HPDE6-E6E7 (cell line): Measurements from ENCODE around the gene SEMA4D.
A peak's percentile ranks its signal among the peaks of the same experiment; 100 is the strongest.
"Not testable (repeated sequence)": the region's sequence is repeated elsewhere in the genome, so short reads cannot be mapped to it uniquely, and the experiment has no call there.

Source experiments
- DNase-seq: peaks from one replicate; pipeline ENCODE4 v3.0.0; 2011; ENCODE audit warnings: missing footprints; ENCODE audit errors: extremely low spot score

SEMA4D gene

DNA sequence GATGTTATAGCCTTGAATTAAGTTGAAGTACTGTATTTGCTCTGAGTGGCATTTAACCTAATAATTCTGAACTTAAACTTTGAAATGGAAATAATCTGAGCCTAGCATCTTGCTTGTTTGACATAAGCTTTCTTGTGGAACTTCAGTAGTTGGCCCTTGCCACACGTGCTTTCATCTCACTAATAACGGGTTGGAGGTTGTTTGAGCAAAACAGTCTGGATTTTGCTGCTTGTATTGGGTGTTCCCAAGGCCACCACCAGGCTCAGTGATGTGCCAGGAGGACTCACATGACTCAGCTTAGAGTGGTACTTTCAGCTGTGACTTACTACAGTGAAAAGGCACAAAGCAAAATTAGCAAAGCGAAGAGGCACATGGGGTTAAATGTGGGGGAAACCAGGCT, 143.9 kb downstream of the SEMA4D start:
- DNase-seq: no peak

DNA sequence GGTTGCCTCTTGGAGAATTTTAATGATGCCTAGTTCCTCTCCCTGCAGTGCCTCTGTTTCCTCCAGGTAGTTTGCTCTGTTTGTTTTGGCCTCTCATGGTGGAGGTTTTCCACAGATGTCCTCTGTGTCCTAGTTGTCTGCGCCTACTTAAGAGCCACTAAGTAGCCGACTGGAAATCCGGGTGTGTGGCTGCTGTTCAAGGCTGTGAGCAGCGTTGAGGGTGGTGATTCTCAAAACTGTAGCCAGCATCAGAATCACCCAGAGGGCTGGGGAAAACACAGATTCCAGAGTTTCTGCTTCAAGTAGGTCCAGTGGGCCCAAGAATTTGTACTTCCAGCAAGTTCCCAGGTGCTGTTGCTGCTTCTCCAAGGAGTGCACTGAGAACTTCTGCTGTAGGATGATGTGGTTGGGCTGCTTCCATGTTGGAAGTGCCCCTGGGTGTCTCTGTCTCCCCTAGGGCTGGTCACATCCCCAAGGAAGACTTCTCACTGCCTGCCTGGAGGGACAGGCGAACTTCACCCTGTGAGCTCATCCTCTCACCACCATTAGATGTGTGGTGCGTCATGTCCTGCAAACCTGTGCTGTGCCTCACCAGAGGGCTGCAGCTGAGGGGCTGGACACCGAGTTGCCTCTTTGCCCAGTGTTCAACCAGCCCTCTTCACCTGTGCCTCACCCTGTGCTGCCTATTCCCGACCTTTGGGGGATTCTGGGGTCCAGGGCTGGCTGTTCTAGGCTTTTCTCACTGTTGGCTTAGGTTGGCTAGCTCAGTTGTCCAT, 144.9 kb downstream of the SEMA4D start:
- DNase-seq: no peak

DNA sequence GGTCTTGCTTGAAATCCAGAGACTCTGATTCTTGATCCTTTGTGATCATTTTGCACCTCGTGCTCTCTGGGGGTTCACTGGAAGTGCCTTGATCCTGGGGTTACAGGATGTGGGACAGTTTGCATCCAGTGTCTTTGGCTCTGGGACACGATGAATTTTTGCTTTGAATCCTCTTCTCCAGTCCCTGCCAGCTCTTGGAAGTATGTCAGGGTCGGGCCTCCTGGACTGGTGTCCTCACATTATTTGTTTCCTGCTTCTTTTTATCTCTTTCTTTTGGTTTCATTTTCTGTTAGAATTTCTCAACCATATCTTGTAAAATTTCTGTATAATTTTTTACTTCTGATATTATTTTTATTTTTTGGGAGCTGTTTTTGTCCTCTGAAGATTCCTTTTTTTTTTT, 145.5 kb downstream of the SEMA4D start:
- no peak for DNase-seq

DNA sequence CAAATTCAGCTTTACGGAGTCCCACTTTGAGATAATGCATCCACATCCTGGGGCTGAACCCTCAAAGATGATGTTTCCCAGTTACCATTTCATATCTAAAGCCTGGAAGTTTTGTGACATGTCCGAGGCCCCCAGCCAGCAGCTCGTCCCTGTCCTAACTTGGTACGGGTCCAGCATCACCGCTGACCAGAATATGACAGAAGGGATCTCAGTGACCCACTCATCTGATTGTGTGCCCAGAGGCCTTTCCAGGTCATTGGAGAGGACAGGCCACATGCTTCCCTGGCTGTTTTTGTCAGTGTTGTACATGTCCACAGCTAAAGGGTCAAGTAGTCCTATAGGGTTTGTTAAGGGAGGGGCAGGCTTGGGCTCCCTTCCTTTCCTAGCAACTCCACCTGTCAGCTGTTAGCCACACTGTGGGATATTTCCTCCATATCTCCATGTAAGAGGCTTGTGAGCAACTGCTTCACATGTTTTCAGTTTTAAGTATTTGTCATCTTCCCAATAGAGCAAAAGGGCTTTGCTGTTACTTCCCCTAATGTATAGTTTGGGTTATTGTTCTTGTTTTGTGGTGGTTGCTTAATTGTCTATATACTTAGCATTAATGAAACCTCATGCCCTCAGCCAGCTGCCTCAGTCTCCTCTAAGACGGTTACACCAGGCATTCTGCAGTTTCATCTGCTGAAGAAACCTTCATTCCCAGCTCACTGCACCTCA, 146.2 kb downstream of the SEMA4D start:
- DNase-seq: no peak

DNA sequence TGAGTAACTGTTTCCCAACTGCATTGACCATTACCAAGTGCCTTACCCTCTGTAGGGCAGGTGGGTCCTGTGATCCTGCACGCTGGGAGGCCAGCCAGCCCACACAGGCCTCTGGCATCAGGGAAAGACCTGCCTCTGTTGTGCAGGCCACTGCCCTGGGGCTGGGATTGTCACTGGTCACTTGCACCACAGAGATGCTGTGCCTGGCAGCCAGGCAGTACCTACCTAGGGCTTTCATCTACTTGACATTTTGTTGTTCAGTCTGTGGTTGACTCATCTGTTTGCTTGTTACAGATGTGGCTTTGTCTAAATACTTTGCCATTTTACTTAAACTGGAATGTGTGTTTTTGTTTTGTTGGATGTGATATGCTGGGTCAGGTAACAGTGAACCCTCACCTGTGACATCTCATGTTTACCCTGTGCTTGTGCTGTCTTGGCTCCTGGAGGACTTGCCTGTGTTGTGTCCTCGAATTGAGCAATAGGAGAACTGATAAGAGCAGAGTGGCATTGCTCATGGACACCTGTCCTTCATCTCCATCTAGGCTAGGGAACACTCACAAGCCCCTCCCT, 146.8 kb downstream of the SEMA4D start:
- DNase-seq: no peak

DNA sequence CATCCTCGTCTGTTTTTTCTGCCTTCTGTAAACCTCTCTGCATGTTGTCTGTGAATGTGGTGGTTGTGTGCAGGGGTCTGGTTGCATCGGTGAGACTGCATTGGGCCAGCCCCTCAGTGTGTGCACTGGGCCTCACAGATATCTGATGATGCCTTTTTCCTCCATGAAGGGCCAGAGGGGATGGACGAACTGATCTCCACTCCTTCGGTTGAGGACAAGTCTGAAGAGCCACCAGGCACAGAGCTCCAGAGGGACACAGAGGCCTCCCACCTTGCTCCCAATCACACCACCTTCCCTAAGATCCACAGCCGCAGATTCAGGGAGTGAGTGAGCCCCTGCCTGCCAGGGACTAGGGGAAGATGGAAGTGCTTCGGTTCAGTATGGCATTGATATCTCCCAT, 148.3 kb downstream of the SEMA4D start:
- no peak for DNase-seq

DNA sequence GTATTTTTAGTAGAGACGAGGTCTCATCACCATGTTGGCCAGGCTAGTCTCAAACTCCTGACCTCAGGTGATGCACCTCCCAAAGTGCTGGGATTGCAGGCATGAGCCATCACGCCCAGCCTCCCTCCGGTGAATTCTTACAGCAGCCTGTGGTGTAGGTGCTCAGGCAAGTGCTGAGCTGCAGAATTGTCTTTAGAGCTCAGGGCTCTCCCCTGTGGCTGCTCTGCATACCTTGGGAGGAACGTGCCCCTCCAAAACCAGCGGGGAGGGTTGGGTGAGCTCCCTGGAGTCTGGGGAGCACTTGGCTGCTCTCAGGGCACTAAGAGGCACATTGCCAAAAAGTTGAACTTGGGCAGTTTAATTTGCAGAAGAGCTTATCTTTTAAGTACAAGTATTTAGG, 150.3 kb downstream of the SEMA4D start:
- no peak for DNase-seq

DNA sequence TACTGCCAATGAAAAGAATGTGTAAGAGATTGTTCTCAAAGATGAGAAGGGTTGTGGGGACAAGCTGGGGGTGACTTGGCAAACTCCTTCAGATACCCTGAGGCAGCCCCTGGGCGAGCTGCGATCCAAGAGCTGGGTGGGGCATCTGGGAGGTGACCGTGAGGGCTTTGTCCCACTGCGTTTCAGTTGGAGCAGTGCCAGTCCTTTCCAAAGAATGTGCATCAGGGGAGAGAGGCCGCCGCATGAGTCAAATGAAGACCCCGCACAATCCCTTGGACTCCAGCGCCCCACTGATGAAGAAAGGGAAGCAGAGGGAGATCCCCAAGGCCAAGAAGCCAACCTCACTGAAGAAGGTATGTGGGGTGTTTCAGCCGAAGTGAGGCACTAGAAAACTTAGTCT, 151.2 kb downstream of the SEMA4D start:
- no peak for DNase-seq

DNA sequence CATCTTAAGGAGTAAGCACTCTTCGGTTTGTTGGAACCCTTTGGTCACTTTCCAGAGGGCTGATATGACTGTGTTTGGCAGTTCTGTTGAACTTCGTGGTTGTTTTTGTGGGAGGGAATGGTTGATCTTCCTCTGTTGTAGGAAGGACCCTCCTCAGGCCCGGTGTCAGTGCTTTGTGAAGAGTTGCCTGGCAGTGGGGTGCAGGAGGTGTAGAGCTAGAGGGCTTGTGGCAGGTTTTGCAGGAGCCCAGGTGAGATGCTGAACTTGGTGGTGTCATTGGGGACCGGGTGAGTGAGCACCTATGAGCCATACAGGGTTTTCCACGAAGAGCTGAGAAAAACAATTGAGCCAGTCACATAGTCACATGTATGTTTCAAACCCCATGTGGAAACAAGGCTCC, 152.4 kb downstream of the SEMA4D start:
- DNase-seq: no peak

DNA sequence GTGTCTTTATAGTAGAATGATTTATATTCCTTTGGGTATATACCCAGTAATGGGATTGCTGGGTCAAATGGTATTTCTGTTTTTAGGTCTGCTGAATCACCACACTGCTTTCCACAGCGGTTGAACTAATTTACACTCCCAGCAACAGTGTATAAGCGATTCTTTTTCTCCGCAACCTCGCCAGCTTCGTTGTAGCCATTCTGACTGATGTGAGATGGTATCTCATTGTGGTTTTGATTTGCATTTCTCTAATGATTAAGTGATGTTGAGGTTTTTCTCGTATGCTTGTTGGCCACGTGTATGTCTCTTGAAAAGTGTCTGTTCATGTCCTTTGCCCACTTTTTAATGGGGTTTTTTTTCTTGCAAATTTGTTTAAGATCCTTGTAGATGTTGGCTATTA, 154.1 kb downstream of the SEMA4D start:
- DNase-seq: not testable (repeated sequence)

DNA sequence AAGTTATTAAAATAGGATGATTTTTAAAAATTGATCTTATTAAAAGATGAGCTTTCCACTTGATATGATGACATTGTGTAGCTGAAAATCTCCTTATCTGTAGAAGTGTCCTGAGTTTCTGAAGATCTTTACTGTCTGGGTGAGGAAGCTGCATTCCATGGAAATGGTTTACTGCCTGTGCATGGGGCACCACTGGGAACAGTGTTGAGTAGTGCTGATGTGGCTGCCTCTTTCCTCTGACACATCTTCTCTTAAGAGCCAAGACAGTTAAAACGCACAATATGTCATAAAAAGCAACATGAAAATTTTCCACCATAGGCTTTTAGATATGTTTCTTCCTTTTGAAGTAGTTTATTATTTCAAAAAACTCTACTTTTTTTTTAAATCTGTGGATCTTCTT, 155.0 kb downstream of the SEMA4D start:
- DNase-seq: no peak

DNA sequence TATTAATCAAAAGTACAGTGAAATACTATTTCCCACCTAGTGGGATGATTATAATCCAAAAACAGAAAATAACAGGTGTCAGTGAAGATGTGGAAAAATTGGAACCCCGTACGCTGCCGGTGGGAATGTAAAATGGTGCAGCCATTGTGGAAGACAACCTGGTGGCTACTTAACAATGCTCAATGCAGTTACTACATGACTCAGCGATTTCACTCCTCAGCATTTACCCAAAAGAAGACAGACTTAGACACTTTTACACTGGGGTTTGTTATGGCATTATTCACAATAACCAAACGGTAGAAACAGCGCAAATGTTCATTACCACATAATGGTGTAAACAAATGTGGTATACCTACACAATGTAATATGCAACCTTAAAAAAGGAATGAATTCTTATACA, 155.7 kb downstream of the SEMA4D start:
- DNase-seq: no peak

DNA sequence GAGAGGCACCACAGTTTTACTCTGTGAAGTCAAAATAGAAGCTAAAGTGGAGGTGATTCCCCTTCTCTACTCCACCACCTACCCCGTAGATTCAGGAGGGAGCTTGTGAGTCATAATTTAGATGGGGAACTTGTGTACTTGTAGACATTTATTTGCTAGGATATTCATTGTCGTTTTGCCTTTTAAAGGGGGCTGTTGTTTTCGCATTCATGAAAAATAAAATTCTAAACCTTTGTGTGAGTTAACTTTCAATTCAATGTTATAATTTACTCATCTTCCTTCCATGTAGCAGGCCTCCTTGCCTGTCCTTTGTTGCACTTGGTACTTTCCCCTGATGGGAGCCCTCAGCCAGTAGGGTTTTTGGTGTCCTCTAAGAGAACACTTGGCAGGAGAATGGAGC, 157.6 kb downstream of the SEMA4D start:
- no peak for DNase-seq

DNA sequence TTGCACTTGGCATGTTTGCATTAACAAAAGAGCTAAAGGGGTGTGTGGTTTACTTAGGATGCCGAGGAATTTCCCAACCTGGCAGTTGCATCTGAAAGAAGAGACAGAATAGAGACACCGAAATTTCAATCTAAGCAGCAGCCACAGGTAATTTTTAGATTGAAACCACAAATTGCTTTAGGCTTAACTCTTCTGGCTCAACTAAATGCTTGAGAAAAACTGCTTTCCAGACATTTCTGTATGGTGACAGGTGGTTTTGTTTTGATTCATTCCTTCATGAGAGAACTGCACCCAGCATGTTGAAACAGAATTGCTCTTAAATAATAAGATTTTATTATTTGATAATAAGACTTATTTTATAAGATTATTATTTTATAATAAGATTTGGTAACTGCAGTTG, 158.1 kb downstream of the SEMA4D start:
- no peak for DNase-seq

DNA sequence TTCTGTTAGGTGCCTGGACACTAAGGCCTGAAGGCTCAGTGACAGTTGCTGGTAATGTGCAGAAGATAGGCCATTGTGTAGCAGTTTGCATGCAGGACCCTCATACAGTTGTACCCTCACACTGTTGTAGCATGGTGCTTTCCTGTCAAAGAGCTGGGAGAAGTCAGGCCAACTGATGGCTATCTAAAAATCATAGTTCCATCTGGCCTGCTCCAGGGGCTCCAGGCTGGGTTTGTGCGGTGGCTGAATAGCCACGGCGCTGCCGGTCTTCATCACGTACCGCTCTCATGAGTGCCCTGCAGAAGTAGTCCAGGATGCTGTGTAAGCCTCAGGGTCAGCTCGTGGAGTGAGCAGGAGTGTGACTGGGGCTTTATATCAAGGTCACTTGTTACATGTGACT, 167.4 kb downstream of the SEMA4D start:
- DNase-seq: no peak

DNA sequence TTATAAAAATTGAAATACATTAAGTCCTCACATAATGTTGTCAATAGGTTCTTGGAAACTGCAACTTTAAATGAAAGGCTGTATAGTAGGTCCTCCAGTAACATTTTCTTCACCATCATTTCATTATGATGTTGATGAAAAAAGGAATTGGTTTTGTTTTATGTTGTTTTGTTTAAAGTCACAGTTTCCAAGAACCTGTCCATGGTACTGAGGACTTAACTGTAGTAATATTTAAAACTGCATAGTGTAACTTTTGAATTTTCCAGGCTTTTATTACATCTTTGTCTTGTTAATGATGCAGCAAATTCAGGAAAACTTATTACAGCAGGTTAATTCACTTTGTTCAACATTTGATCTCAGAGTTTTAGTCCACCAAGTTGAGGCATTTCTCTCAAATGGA, 168.0 kb downstream of the SEMA4D start:
- no peak for DNase-seq

DNA sequence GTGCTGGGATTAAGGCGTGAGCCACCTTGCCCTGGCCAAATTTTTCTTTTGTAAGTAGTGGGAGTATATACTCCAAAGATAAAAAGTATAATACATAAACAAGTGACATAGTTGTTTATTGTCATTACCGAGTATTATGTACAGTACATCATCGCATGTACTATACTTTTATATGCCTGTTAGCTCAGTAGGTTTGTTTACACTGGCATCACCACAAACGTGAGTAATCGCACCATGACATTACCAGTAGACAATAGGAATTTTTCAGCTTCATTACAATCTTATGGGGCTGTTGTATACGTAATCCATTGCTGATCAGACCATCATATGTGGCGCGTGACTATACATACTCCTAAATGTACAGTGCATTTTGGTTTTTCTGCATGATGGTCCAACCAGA, 169.8 kb downstream of the SEMA4D start:
- no peak for DNase-seq

DNA sequence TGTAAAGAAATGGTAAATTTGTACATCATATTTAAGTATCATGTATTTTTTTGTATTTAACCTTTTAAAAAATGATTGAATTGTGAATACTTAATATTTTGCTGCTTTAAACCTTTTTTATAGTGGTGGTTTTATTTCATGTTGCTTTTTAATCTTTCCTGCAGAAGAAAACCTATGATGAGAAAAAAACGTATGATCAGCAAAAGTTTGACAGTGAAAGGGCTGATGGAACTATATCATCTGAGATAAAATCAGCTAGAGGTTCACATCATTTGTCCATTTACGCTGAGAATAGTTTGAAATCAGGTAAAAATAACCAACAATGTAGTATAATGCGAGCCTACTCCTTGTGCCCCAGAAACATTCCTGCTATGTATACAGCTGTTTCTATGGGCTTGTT, 172.2 kb downstream of the SEMA4D start:
- no peak for DNase-seq

DNA sequence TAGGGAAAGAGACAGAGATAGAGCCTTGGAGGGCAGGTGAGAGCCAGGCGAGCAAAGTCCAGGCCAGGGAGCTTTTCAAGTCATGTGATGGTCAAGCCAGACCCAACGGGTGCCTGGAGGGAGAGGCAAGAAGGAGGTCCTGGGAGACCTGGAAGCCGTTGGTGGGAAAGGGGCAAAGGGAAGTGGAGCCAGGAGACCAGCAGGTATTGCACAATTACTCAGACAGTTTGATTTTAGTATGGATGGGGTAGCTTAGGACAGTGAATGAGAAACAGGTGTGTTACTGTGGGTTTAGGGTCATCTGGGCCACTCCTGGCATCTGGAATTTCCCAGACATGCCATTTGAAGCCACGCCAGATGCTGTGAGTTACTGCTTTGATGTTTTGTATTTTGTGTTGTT, 174.5 kb downstream of the SEMA4D start:
- DNase-seq: no peak

DNA sequence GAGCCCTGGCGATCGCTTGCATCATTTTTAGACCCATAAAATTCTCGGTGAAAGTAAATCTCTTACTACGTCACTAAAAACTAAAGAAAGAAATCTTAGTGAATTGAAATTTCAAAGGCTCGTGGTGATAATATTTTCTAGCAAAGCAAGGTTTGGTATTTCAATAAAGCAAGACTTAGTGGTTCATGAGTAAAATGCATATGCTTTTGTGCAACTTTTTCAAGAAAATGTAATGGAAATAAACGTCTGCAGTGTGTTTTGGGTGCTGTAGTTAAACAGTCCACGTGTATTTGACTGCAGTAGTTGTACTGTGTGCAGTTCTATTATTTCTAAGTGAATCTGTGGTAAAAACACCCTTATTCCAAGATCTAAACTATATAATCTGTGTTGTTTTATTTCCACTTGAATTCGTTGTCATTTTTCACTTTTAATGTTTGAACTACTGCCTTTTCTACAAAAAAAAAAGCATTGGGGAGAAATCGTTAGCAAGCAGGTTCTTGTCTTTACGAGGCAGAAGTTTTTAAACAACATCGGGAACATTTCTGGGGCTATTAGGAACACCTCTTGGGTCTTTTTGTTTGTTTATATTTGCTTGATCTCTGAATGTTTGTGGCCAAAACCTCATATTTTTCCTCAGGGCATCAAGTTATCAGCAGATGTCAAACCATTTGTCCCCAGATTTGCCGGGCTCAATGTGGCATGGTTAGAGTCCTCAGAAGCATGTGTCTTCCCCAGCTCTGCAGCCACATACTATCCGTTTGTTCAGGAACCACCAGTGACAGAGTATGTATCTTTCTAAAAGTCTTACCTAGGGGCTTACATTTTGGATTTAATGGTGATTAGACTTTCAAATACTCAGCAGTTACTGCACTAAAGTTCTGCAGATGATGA, 178.7 kb downstream of the SEMA4D start:
- no peak for DNase-seq

DNA sequence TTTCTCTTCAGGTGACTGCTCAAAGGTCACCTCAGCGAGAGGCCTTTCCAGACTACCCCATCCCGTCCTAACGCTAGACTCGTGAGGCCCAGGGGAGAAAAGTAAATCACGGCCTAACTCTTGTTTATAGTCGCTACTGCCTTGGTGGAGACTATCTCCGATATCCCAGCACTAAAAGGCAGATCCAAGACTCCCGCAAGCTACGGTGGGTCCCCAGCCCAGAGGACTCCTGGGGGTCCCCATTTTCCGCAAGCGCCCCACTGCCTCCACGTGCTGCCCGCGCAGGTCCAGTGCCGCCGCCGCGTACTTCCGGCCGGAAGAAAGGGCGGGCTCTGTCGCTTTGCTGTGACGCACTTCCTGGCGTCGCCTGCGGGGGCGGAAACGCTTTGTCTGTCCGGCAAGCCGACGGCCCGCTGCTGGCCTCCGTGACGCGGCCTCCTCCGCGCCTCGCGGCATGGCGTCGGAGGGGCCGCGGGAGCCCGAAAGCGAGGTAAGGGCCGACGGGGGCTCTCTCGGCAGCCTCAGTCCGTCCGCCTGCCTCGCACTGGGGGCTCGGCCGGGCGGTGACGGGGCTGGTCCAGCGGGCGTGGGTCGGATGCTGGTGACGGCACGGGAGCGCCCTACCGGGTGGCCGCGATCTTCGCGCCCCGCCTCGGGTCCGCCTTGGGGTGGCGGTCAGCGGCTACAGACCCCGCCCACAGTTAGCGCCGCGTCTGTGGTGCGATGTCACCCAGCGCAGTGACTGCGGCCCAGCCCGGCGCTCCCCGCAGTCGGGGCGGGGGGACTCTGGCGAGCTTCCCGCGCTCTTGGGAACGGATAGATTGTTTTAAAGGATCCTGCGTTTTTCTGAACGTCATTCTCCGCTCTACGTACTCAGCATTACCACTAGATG, 179.5 kb downstream of the SEMA4D start, which contains the start of gene SECISBP2:
SECISBP2 (plus strand) TSS at position 378 of the 892 bp plus-strand sequence; CDS start at position 455, 77 bp downstream.
- peak; percentile 79 for DNase-seq
